PFSK-1 (cell line): ENCODE measurements around the gene B3GNT4.

Experiments
- FOXP2 ChIP-seq: optimal IDR thresholded peaks from 2 replicates; pipeline ENCODE3; 2011; ENCODE audit warnings: borderline replicate concordance, control low read depth, inconsistent platforms; ENCODE audit not compliant: insufficient read depth; ENCODE audit errors: extremely low read length, extremely low read depth
- POLR2AphosphoS5 ChIP-seq: IDR thresholded peaks from 2 replicates; pipeline ENCODE4 v1.6.1; 2012; ENCODE audit warnings: low read depth, mild to moderate bottlenecking, control low read depth, low read length, moderate library complexity
- REST ChIP-seq, 2 experiments: IDR thresholded peaks; 2 replicates each; pipeline versions ENCODE4 v1.6.1 to v1.8.0; 2011 to 2012; ENCODE audit warnings: low read depth in 2 of 2, low read length in 2 of 2, control low read depth in 1 of 2, inconsistent platforms in 1 of 2, mild to moderate bottlenecking in 1 of 2, moderate library complexity in 1 of 2; ENCODE audit not compliant: insufficient read depth in 1 of 2
- SIN3A ChIP-seq: IDR thresholded peaks from 2 replicates; pipeline ENCODE4 v1.6.1; 2012; ENCODE audit warnings: mild to moderate bottlenecking, low read length, moderate library complexity, borderline replicate concordance; ENCODE audit not compliant: insufficient read depth
- TAF1 ChIP-seq: IDR thresholded peaks from 2 replicates; pipeline ENCODE4 v1.6.1; 2012; ENCODE audit warnings: low read length, control low read depth, borderline replicate concordance; ENCODE audit not compliant: insufficient read depth

The B3GNT4 gene

GRCh38 chr12:122245553-122245952 is 42.0 kb downstream of the B3GNT4 start:
- no peak for TF ChIP-seq REST (IDR thresholded peaks at IDR 0.05; ENCODE audit: insufficient read depth in 1 of 2, low read depth in 2 of 2, low read length in 2 of 2)
- TF ChIP-seq TAF1, result no peak
- no peak for TF ChIP-seq FOXP2
- no peak for TF ChIP-seq SIN3A
- TF ChIP-seq POLR2AphosphoS5, result no peak

GRCh38 chr12:122250047-122250446 is 46.5 kb downstream of the B3GNT4 start:
- no peak for TF ChIP-seq SIN3A
- TF ChIP-seq POLR2AphosphoS5, result no peak
- no peak for TF ChIP-seq TAF1
- no peak for TF ChIP-seq FOXP2
- TF ChIP-seq REST (IDR thresholded peaks at IDR 0.05; ENCODE audit: insufficient read depth in 1 of 2, low read depth in 2 of 2, low read length in 2 of 2), result no peak

GRCh38 chr12:122250536-122250935 is 47.0 kb downstream of the B3GNT4 start:
- TF ChIP-seq REST (IDR thresholded peaks at IDR 0.05; ENCODE audit: insufficient read depth in 1 of 2, low read depth in 2 of 2, low read length in 2 of 2), result no peak
- no peak for TF ChIP-seq POLR2AphosphoS5
- TF ChIP-seq SIN3A, result no peak
- TF ChIP-seq TAF1, result no peak
- no peak for TF ChIP-seq FOXP2
